GM12864 (cell line): Measurements from ENCODE around the gene RELL2.

ENCODE experiments used
- DNase-seq: peaks from one replicate; pipeline ENCODE4 v3.0.0-alpha.2; 2011; ENCODE audit warnings: low read depth
- H3K4me3 ChIP-seq: 2 replicates; pipeline ENCODE4 v1.5.1; 2011; ENCODE audit warnings: mild to moderate bottlenecking, low read depth, low read length, control low read depth
- CTCF ChIP-seq: IDR thresholded peaks from 2 replicates; pipeline ENCODE4 v1.5.1; 2011; ENCODE audit warnings: low read depth, mild to moderate bottlenecking, moderate library complexity, low read length, control low read depth, inconsistent platforms; ENCODE audit errors: missing control alignments

Gene RELL2

GRCh38 chr5:141636413-141637122 lies at the start of gene RELL2, which contains the start of gene HDAC3:
TSS of gene RELL2 (plus strand) at chr5:141636997. CDS start at chr5:141638226, 1,229 bp downstream.
TSS of gene HDAC3 (minus strand) at chr5:141636849. CDS start at chr5:141636790, 59 bp downstream.
- TF ChIP-seq CTCF: no peak
- H3K4me3 ChIP-seq: peak within 1 kb of the TSS; percentile 85
- no peak for DNase-seq

GRCh38 chr5:141590127-141590526 lies 46.7 kb upstream of the RELL2 start:
- TF ChIP-seq CTCF: no peak
- DNase-seq: no peak
- H3K4me3 ChIP-seq: no peak overlapping the region

GRCh38 chr5:141596867-141597266 lies 39.9 kb upstream of the RELL2 start:
- no peak overlapping the region for H3K4me3 ChIP-seq
- no peak for TF ChIP-seq CTCF
- no peak for DNase-seq

GRCh38 chr5:141597394-141597793 lies 39.4 kb upstream of the RELL2 start:
- no peak for TF ChIP-seq CTCF
- H3K4me3 ChIP-seq: no peak overlapping the region
- no peak for DNase-seq

GRCh38 chr5:141597814-141598213 lies 39.0 kb upstream of the RELL2 start:
- no peak for DNase-seq
- no peak overlapping the region for H3K4me3 ChIP-seq
- no peak for TF ChIP-seq CTCF

- H3K4me3 ChIP-seq: no peak overlapping the region
- TF ChIP-seq CTCF: no peak
- DNase-seq: no peak
These were observed 38.1 kb upstream of the RELL2 start for GRCh38 chr5:141598391-141599345.
